ENCODE results near the gene CGRRF1. TPM values are rescaled to one million over a fixed set of nuclear protein-coding genes. Genes with fewer than 3 reads are reported as not detected.

CGRRF1 gene
- total and polyA plus RNA-seq, 7 donors = 11.6 to 52.8 (median 21.5) TPM

- 90 to 91% methylated on average over 3 of the region's 3 CpGs for WGBS, 2 donors
- no peaks in the 10 kb centered on the region for H3K27me3 ChIP-seq
- peaks cover 0 to 2% (median 0%) of the 10 kb centered on the region in 4 donors for H3K4me1 ChIP-seq
- no peaks in the 10 kb centered on the region for H3K36me3 ChIP-seq
- TF ChIP-seq POLR2AphosphoS5 (IDR thresholded peaks at IDR 0.05) = no peak
- TF ChIP-seq, protein P1, sequence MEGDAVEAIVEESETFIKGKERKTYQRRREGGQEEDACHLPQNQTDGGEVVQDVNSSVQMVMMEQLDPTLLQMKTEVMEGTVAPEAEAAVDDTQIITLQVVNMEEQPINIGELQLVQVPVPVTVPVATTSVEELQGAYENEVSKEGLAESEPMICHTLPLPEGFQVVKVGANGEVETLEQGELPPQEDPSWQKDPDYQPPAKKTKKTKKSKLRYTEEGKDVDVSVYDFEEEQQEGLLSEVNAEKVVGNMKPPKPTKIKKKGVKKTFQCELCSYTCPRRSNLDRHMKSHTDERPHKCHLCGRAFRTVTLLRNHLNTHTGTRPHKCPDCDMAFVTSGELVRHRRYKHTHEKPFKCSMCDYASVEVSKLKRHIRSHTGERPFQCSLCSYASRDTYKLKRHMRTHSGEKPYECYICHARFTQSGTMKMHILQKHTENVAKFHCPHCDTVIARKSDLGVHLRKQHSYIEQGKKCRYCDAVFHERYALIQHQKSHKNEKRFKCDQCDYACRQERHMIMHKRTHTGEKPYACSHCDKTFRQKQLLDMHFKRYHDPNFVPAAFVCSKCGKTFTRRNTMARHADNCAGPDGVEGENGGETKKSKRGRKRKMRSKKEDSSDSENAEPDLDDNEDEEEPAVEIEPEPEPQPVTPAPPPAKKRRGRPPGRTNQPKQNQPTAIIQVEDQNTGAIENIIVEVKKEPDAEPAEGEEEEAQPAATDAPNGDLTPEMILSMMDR (IDR thresholded peaks at IDR 0.05) = no peak
- no peak for TF ChIP-seq POLR2A (IDR thresholded peaks at IDR 0.05)
- no peak for TF ChIP-seq EP300 (IDR thresholded peaks at IDR 0.05)
- DNase-seq = no peak
- no peak overlapping the region for H3K27ac ChIP-seq
- H3K4me3 ChIP-seq = no peak overlapping the region
- intact Hi-C loops (cut with DNase I) = no loop called here
- no peaks in the 10 kb centered on the region for H3K9me3 ChIP-seq
These were observed 40.2 kb downstream of the CGRRF1 start for GRCh38 chr14:54549862-54550261.

GRCh38 chr14:54550514-54550913 is 40.8 kb downstream of the CGRRF1 start:
- DNase-seq = no peak
- intact Hi-C loops (cut with DNase I) = no loop called here
- Histone ChIP-seq H3K36me3 (no peaks in the 10 kb centered on the region), H3K27me3 (no peaks in the 10 kb centered on the region), H3K4me3 (no peak overlapping the region), H3K27ac (no peak overlapping the region), H3K4me1 (peaks cover 0 to 2% (median 0%) of the 10 kb centered on the region in 4 donors), H3K9me3 (no peaks in the 10 kb centered on the region)
- 77 to 86% methylated on average over 1 of the region's 1 CpG for WGBS, 2 donors
- TF ChIP-seq POLR2A (IDR thresholded peaks at IDR 0.05) (no peak), EP300 (IDR thresholded peaks at IDR 0.05) (no peak), POLR2AphosphoS5 (IDR thresholded peaks at IDR 0.05) (no peak)
- TF ChIP-seq, protein P1 (IDR thresholded peaks at IDR 0.05) = no peak

- TF ChIP-seq POLR2A (IDR thresholded peaks at IDR 0.05) (no peak), EP300 (IDR thresholded peaks at IDR 0.05) (no peak), POLR2AphosphoS5 (IDR thresholded peaks at IDR 0.05) (no peak)
- TF ChIP-seq, protein P1 (IDR thresholded peaks at IDR 0.05) = no peak
- intact Hi-C loops (cut with DNase I) = no loop called here
- H3K4me1 ChIP-seq = peaks cover 0 to 2% (median 0%) of the 10 kb centered on the region in 4 donors
- H3K27ac ChIP-seq = no peak overlapping the region
- no peaks in the 10 kb centered on the region for H3K9me3 ChIP-seq
- H3K27me3 ChIP-seq = no peaks in the 10 kb centered on the region
- no peak for DNase-seq
- WGBS, 2 donors = 93 to 97% methylated on average over 2 of the region's 2 CpGs
- no peaks in the 10 kb centered on the region for H3K36me3 ChIP-seq
- no peak overlapping the region for H3K4me3 ChIP-seq
These were observed 44.7 kb downstream of the CGRRF1 start for GRCh38 chr14:54554401-54554800.

- H3K27ac ChIP-seq = no peak overlapping the region
- TF ChIP-seq, protein P1 (IDR thresholded peaks at IDR 0.05) = no peak
- TF ChIP-seq POLR2A (IDR thresholded peaks at IDR 0.05) (no peak), EP300 (IDR thresholded peaks at IDR 0.05) (no peak), POLR2AphosphoS5 (IDR thresholded peaks at IDR 0.05) (no peak)
These were observed 45.9 kb downstream of the CGRRF1 start for GRCh38 chr14:54555651-54556050.

DNA sequence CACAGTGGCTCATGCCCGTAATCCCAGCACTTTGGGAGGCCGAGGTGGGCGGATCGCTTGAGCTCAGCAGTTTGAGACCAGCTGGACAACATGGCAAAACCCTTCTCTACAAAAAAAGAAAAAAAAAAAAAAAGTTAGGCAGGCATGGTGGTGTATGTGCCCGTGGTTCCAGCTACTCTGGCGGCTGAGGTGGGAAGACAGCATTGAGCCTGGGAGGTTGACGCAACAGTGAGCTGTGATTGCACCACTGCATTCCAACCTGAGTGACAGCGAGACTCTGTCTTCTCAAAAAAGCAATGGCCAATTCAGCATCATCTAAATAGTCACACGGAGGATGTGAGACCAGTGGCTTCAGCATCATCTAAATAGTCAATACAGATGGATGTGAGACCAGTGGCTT is 46.8 kb downstream of the CGRRF1 start:
- intact Hi-C loops (cut with DNase I) = no loop called here
- Histone ChIP-seq H3K27me3 (no peaks in the 10 kb centered on the region), H3K4me1 (peaks cover 0 to 1% (median 0%) of the 10 kb centered on the region in 4 donors), H3K27ac (no peak overlapping the region), H3K36me3 (no peaks in the 10 kb centered on the region), H3K9me3 (no peaks in the 10 kb centered on the region), H3K4me3 (no peak overlapping the region)
- TF ChIP-seq, protein P1 (IDR thresholded peaks at IDR 0.05) = no peak
- TF ChIP-seq EP300 (IDR thresholded peaks at IDR 0.05) (no peak), POLR2A (IDR thresholded peaks at IDR 0.05) (no peak), POLR2AphosphoS5 (IDR thresholded peaks at IDR 0.05) (no peak)
- DNase-seq = no peak
- WGBS, 2 donors = 92 to 93% methylated on average over 9 of the region's 9 CpGs

More at GRCh38 chr14:54555651-54556050, 45.9 kb downstream of the CGRRF1 start:
- intact Hi-C loops (cut with DNase I) = no loop called here
- Histone ChIP-seq H3K4me3 (no peak overlapping the region), H3K4me1 (peaks cover 0 to 2% (median 0%) of the 10 kb centered on the region in 4 donors), H3K36me3 (no peaks in the 10 kb centered on the region), H3K27me3 (no peaks in the 10 kb centered on the region), H3K9me3 (no peaks in the 10 kb centered on the region)
- no peak for DNase-seq
- WGBS, 2 donors = 96 to 97% methylated on average over 2 of the region's 2 CpGs
